K562 (cell line): Measurements from ENCODE around the gene CROCC2. TPM values are rescaled to one million over a fixed set of nuclear protein-coding genes. Genes with fewer than 3 reads are reported as not detected.

Experiments used
- ATAC-seq: fragments of 200-7000 bp; cut with Tn5 transposase; 3 replicates; pipeline ENCODE4 v1.9.1; 2020; ENCODE audit warnings: moderate library complexity
- BruUV-seq: library from RNA; stranded (reverse); fragments of 400-500 nt; replicated peaks from 2 replicates; lab custom pipeline; 2021; lab: Mats Ljungman, UMichigan
- CTCF ChIA-PET: fragments of 300-600 bp; formaldehyde crosslinking; extraction: SDS; loops from one replicate; lab custom pipeline; 2021; ENCODE audit warnings: low intra/inter-chr PET ratio; lab: Yijun Ruan, JAX
- POLR2A ChIA-PET: fragments of 300-600, 350-650 bp; sonication (Branson Sonifier 250); formaldehyde crosslinking; extraction: SDS; loops from one replicate; lab custom pipeline; 2021; ENCODE audit warnings: antibody characterized with exemption, inconsistent platforms; lab: Yijun Ruan, JAX
- DNase-seq, 4 experiments: peaks; one replicate each; pipeline versions ENCODE4 v3.0.0 to v3.0.0-alpha.2; 2011 to 2018; ENCODE audit warnings: low spot score in 3 of 4, mixed read lengths in 3 of 4; ENCODE audit errors: extremely low read depth in 1 of 4
- FAIRE-seq: peaks from 2 replicates; lab custom pipeline; 2011; peaks lifted over from hg19 to GRCh38; lab: Jason Lieb, UNC
- H2AFZ ChIP-seq: 2 replicates; pipeline ENCODE4 v1.6.0; 2011; ENCODE audit warnings: low read depth, low read length, control low read depth, inconsistent platforms
- H3K27ac ChIP-seq: fragments of 200-600 bp; 3 replicates; pipeline ENCODE4 v1.8.0; 2011; ENCODE audit warnings: low read depth, mild to moderate bottlenecking, control low read depth, inconsistent platforms, low read length, moderate library complexity, mixed read lengths; ENCODE audit errors: extremely low read depth
- H3K27me3 ChIP-seq, 2 experiments: fragments of 300-600 bp in 1 of 2; 2 replicates in 1 of 2; 3 replicates in 1 of 2; pipeline versions ENCODE4 v1.6.0 to v1.8.0; 2011; ENCODE audit warnings: inconsistent platforms in 2 of 2, low read length in 2 of 2, mild to moderate bottlenecking in 1 of 2, mixed read lengths in 1 of 2, moderate library complexity in 1 of 2; ENCODE audit not compliant: control insufficient read depth in 2 of 2, insufficient read depth in 2 of 2
- H3K36me3 ChIP-seq: fragments of 300-600 bp; 3 replicates; pipeline ENCODE4 v1.8.0; 2011; ENCODE audit warnings: mild to moderate bottlenecking, low read length, inconsistent platforms; ENCODE audit not compliant: control insufficient read depth, insufficient read depth
- H3K4me1 ChIP-seq, 2 experiments: fragments of 200-600 bp in 1 of 2; replicated peaks in 1 of 2; 2 replicates in 1 of 2; 3 replicates in 1 of 2; pipeline versions ENCODE4 v1.5.1 to v1.8.0; 2011; ENCODE audit warnings: inconsistent platforms in 2 of 2, low read length in 2 of 2, mild to moderate bottlenecking in 1 of 2, mixed read lengths in 1 of 2, moderate library complexity in 1 of 2; ENCODE audit not compliant: control insufficient read depth in 2 of 2, insufficient read depth in 2 of 2
- H3K4me2 ChIP-seq: 2 replicates; pipeline ENCODE4 v1.6.1; 2011; ENCODE audit warnings: low read length, control low read depth, inconsistent platforms, mixed read lengths; ENCODE audit not compliant: insufficient read depth
- H3K4me3 ChIP-seq: fragments of 200-600 bp; sonication (generic), shearing (Covaris generic); 2 replicates; pipeline ENCODE4 v1.5.1; 2016; ENCODE audit warnings: control low read depth, inconsistent platforms
- H3K79me2 ChIP-seq: fragments of 200-600 bp; 3 replicates; pipeline ENCODE4 v1.8.0; 2011; ENCODE audit warnings: low read length, inconsistent platforms; ENCODE audit not compliant: control insufficient read depth, insufficient read depth
- H3K9ac ChIP-seq, 2 experiments: 2 replicates each; pipeline versions ENCODE4 v1.6.0 to v1.6.1; 2011; ENCODE audit warnings: low read depth in 2 of 2, low read length in 2 of 2, control low read depth in 1 of 2, inconsistent platforms in 1 of 2, mild to moderate bottlenecking in 1 of 2, mixed read lengths in 1 of 2; ENCODE audit not compliant: insufficient read depth in 1 of 2
- H3K9me1 ChIP-seq: one replicate; pipeline ENCODE4 v1.6.0; 2011; ENCODE audit warnings: inconsistent platforms, mild to moderate bottlenecking, low read length, moderate library complexity; ENCODE audit not compliant: control insufficient read depth, insufficient read depth
- H3K9me3 ChIP-seq: replicated peaks from 2 replicates; pipeline ENCODE4 v1.5.1; 2011; ENCODE audit warnings: low read depth, low read length, inconsistent platforms; ENCODE audit not compliant: control insufficient read depth, insufficient read depth
- H4K20me1 ChIP-seq: replicated peaks from 2 replicates; pipeline ENCODE4 v1.6.1; 2011; ENCODE audit warnings: low read length, inconsistent platforms, mixed read lengths; ENCODE audit not compliant: control insufficient read depth, insufficient read depth
- CREBBP ChIP-seq: IDR thresholded peaks from one replicate; pipeline ENCODE4 v1.6.1; 2012; ENCODE audit warnings: low read depth, mild to moderate bottlenecking, control low read depth, inconsistent platforms, low read length
- GABPB1 ChIP-seq: sonication (generic); formaldehyde crosslinking; IDR thresholded peaks from 2 replicates; pipeline ENCODE4 v1.8.0; 2022; ENCODE audit warnings: mild to moderate bottlenecking, missing genetic modification reagents
- MTF1 ChIP-seq: fragments of 250-450 bp; sonication (Bioruptor Pico); IDR thresholded peaks from 2 replicates; pipeline ENCODE4 v1.9.0; 2021; ENCODE audit warnings: moderate library complexity, mild to moderate bottlenecking, inconsistent platforms, borderline replicate concordance
- RBFOX2 ChIP-seq: fragments of 200-400 bp; formaldehyde crosslinking; IDR thresholded peaks from 2 replicates; pipeline ENCODE4 v1.6.1; 2017; ENCODE audit warnings: low read depth, mild to moderate bottlenecking, low read length, moderate library complexity
- STAT5B ChIP-seq: fragments of 250-450 bp; sonication (Bioruptor Pico); IDR thresholded peaks from 2 replicates; pipeline ENCODE4 v1.8.0; 2021; ENCODE audit warnings: mild to moderate bottlenecking, inconsistent platforms
- TAL1 ChIP-seq: fragments of 450-650 bp; IDR thresholded peaks from 2 replicates; pipeline ENCODE4 v1.6.1; 2016; ENCODE audit warnings: mild to moderate bottlenecking
- ZFX ChIP-seq: sonication (generic); formaldehyde crosslinking; IDR thresholded peaks from 2 replicates; pipeline ENCODE4 v1.8.0; 2022; ENCODE audit warnings: mild to moderate bottlenecking, missing genetic modification reagents, moderate library complexity
- ZNF143 ChIP-seq: sonication (generic); formaldehyde crosslinking; IDR thresholded peaks from 2 replicates; pipeline ENCODE4 v1.9.0; 2022; ENCODE audit warnings: mild to moderate bottlenecking, missing genetic modification reagents
- ZNF324 ChIP-seq: fragments of 250-450 bp; sonication (Bioruptor Pico); IDR thresholded peaks from 2 replicates; pipeline ENCODE4 v1.4.0; 2020; ENCODE audit warnings: mild to moderate bottlenecking
- ZNF785 ChIP-seq: fragments of 250-450 bp; sonication (Bioruptor Pico); IDR thresholded peaks from 2 replicates; pipeline ENCODE4 v1.4.0; 2020; ENCODE audit warnings: mild to moderate bottlenecking
- WGBS: fragments of 100-300 bp; shearing (Covaris generic); methylation state at CpG from one replicate; pipeline ENCODE4 v1.1.6; 2016; ENCODE audit warnings: low coverage, mixed read lengths; ENCODE audit not compliant: insufficient coverage; ENCODE audit errors: missing lambda C conversion rate; 5-methylcytosine and 5-hydroxymethylcytosine counted together
- in situ Hi-C: fragments of 300-500 bp; cut with MboI; formaldehyde crosslinking; loops from 4 replicates; pipeline ENCODE4 v1.15.0; 2018; ENCODE audit warnings: inconsistent platforms, mixed read lengths
- intact Hi-C: fragments of 100-400 bp; cut with micrococcal nuclease; formaldehyde crosslinking; loops from 2 replicates; pipeline ENCODE4 v1.14.2; 2022
- polyA plus RNA-seq, 8 experiments: library from polyadenylated mRNA; depleted of rRNA in 4 of 8; stranded (reverse) in 5 of 8; unstranded in 3 of 8; fragments of >200 nt; fragmentation: Nextera tagmentation in 2 of 8; fragmentation: Illumina TruSeq in 1 of 8; extraction: Ambion mirVana in 2 of 8; extraction: Trizol in 1 of 8; gene quantifications; 2 replicates each; pipeline versions ENCODE4 v1.2.1 to v1.2.3, GENCODE V29; 2011 to 2014; ENCODE audit warnings: inconsistent platforms in 1 of 8, missing spikeins in 1 of 8
- total RNA-seq, 7 experiments: library from RNA; depleted of rRNA in 6 of 7; stranded (reverse); fragments of >200 nt in 6 of 7; fragmentation: Illumina TruSeq in 2 of 7; extraction: Trizol in 2 of 7; gene quantifications; 2 replicates each; pipeline versions ENCODE4 v1.2.1 to v1.2.3, GENCODE V29; 2011 to 2021; ENCODE audit warnings: low replicate concordance in 1 of 7
- TF ChIP-seq, protein P1 (sequence below), 2 experiments: IDR thresholded peaks in 1 of 2; conservative IDR thresholded peaks in 1 of 2; 2 replicates each; pipeline ENCODE4 v1.6.1; 2016; ENCODE audit warnings: low read depth in 2 of 2, mild to moderate bottlenecking in 1 of 2, missing compliant biosample characterization in 1 of 2, missing genetic modification characterization in 1 of 2, moderate library complexity in 1 of 2
- TF ChIP-seq, protein P2 (sequence below): fragments of 450-650 bp; IDR thresholded peaks from 2 replicates; pipeline ENCODE4 v1.6.1; 2016; ENCODE audit warnings: low read depth

The CROCC2 gene
- total and polyA plus RNA-seq, 9 of the 15 experiments (the other 6 are each of a cell fraction or from before 2014, with no cell fraction given), result not detected

DNA sequence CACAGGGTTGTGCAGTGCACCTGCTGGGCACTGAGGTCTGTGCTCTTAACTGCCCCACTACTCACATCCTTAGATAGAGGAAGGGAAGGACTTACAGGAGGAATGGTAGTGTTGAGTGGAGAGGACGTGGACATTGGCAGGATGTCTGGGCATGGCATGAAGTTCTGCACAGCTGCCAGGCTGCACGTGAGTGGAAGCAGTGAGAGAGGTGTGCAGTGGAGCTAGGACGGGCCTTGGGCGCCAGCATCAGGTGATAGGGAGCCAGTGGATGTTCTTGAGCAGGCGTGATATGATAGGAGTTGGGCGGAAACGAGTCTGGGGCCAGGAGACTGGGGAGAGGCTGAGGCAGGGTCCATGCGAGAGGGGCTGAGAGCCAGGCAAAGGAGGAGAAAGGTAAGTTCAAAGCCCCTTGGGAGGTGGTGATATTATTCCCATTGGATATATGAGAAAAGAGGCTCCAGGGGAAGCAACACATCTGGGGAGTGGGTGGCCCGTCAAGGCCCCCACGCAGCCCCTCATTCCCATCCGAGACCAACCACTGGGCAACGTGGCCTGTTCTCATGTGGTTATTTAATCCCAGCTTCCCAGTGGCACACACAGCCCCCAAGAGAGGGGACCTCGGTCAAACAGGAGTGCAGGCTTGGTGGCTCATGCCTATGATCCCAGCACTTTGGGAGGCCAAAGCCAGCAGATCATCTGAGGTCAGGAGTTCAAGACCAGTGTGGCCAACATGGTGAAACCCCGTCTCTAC, 46.5 kb downstream of the CROCC2 start:
- CTCF ChIA-PET, result no interaction called here
- Histone ChIP-seq H3K27ac (no peak overlapping the region), H4K20me1 (no peaks in the 10 kb centered on the region), H3K9me1 (no peaks in the 10 kb centered on the region), H3K79me2 (no peaks in the 10 kb centered on the region), H3K27me3 (peaks cover 0 to 27% of the 10 kb centered on the region in 2 experiments; a peak in 2 of 5 replicates), H3K4me3 (no peak overlapping the region), H3K9me3 (no peaks in the 10 kb centered on the region), H3K36me3 (no peaks in the 10 kb centered on the region), H3K4me1 (no peaks in the 10 kb centered on the region), H3K4me2 (no peak overlapping the region), H2AFZ (no peak overlapping the region), H3K9ac (no peak overlapping the region)
- WGBS, result under 1% methylated on average over 13 of the region's 14 CpGs
- DNase-seq (no peak), FAIRE-seq (no peak), ATAC-seq (no peak)
- POLR2A ChIA-PET, result no interaction called here
- intact Hi-C loops, result no loop called here
- BruUV-seq, result no TSS peak
- in situ Hi-C loops, result no loop called here
- TF ChIP-seq CREBBP (no peak), ZNF324 (CRISPR knock-in tag) (no peak), GABPB1 (CRISPR knock-in tag) (no peak), STAT5B (CRISPR knock-in tag) (no peak), ZNF785 (CRISPR knock-in tag) (no peak), ZNF143 (no peak), RBFOX2 (no peak), TAL1 (no peak), ZFX (CRISPR knock-in tag) (no peak), MTF1 (no peak)
- TF ChIP-seq, protein P1, sequence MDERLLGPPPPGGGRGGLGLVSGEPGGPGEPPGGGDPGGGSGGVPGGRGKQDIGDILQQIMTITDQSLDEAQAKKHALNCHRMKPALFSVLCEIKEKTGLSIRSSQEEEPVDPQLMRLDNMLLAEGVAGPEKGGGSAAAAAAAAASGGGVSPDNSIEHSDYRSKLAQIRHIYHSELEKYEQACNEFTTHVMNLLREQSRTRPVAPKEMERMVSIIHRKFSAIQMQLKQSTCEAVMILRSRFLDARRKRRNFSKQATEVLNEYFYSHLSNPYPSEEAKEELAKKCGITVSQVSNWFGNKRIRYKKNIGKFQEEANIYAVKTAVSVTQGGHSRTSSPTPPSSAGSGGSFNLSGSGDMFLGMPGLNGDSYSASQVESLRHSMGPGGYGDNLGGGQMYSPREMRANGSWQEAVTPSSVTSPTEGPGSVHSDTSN (CRISPR knock-in tag; IDR thresholded peaks at IDR 0.05; ENCODE audit: low read depth), result no peak
- TF ChIP-seq, protein P1 (tag; conservative IDR thresholded peaks at IDR 0.05; ENCODE audit: low read depth), result no peak
- TF ChIP-seq, protein P2, sequence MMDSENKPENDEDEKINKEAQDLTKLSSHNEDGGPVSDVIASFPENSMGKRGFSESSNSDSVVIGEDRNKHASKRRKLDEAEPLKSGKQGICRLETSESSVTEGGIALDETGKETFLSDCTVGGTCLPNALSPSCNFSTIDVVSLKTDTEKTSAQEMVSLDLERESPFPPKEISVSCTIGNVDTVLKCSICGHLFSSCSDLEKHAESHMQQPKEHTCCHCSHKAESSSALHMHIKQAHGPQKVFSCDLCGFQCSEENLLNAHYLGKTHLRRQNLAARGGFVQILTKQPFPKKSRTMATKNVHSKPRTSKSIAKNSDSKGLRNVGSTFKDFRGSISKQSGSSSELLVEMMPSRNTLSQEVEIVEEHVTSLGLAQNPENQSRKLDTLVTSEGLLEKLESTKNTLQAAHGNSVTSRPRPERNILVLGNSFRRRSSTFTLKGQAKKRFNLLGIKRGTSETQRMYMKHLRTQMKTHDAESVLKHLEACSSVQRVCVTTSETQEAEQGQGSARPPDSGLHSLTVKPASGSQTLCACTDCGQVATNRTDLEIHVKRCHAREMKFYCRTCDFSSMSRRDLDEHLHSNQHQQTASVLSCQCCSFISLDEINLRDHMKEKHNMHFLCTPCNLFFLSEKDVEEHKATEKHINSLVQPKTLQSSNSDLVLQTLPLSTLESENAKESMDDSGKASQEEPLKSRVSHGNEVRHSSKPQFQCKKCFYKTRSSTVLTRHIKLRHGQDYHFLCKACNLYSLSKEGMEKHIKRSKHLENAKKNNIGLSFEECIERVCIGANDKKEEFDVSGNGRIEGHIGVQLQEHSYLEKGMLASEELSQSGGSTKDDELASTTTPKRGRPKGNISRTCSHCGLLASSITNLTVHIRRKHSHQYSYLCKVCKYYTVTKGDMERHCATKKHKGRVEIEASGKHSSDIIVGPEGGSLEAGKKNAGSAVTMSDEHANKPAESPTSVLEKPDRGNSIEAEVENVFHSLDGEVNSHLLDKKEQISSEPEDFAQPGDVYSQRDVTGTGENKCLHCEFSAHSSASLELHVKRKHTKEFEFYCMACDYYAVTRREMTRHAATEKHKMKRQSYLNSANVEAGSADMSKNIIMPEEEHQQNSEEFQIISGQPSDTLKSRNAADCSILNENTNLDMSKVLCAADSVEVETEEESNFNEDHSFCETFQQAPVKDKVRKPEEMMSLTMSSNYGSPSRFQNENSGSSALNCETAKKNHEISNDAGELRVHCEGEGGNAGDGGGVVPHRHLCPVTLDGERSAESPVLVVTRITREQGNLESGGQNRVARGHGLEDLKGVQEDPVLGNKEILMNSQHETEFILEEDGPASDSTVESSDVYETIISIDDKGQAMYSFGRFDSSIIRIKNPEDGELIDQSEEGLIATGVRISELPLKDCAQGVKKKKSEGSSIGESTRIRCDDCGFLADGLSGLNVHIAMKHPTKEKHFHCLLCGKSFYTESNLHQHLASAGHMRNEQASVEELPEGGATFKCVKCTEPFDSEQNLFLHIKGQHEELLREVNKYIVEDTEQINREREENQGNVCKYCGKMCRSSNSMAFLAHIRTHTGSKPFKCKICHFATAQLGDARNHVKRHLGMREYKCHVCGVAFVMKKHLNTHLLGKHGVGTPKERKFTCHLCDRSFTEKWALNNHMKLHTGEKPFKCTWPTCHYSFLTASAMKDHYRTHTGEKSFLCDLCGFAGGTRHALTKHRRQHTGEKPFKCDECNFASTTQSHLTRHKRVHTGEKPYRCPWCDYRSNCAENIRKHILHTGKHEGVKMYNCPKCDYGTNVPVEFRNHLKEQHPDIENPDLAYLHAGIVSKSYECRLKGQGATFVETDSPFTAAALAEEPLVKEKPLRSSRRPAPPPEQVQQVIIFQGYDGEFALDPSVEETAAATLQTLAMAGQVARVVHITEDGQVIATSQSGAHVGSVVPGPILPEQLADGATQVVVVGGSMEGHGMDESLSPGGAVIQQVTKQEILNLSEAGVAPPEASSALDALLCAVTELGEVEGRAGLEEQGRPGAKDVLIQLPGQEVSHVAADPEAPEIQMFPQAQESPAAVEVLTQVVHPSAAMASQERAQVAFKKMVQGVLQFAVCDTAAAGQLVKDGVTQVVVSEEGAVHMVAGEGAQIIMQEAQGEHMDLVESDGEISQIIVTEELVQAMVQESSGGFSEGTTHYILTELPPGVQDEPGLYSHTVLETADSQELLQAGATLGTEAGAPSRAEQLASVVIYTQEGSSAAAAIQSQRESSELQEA, result no peak
